Eye (tissue), 1 donor: ENCODE measurements around the gene CYS1.
"Not testable (repeated sequence)": the region's sequence is repeated elsewhere in the genome, so short reads cannot be mapped to it uniquely, and the experiment has no call there.

Experiments
- DNase-seq: peaks from one replicate; pipeline ENCODE4 v3.0.0-alpha.2; 2015

The CYS1 gene

GRCh38 chr2:10079870-10080535, at the start of gene CYS1:
CYS1 (minus strand) TSS chr2:10080411; CDS start chr2:10080223, 188 bp downstream.
- peak; percentile 56 for DNase-seq

- DNase-seq = no peak
Measured at GRCh38 chr2:10129490-10129889, 49.3 kb upstream of the CYS1 start.

GRCh38 chr2:10128420-10128819, 48.2 kb upstream of the CYS1 start:
- no peak for DNase-seq

GRCh38 chr2:10126632-10127026, 46.4 kb upstream of the CYS1 start:
- no peak for DNase-seq

GRCh38 chr2:10125842-10126631, 45.8 kb upstream of the CYS1 start:
- DNase-seq = no peak

- DNase-seq = peak; percentile 91
Measured at GRCh38 chr2:10124538-10125045, 44.4 kb upstream of the CYS1 start.

GRCh38 chr2:10123281-10123680, 43.1 kb upstream of the CYS1 start:
- no peak for DNase-seq

GRCh38 chr2:10122500-10123280, 42.5 kb upstream of the CYS1 start, which contains the start of gene RRM2:
RRM2 (plus strand) TSS chr2:10122739; CDS start chr2:10122799, 60 bp downstream.
- DNase-seq = peak; percentile 98

- DNase-seq = peak; percentile 50
Measured at GRCh38 chr2:10120877-10121574, 40.8 kb upstream of the CYS1 start.

DNA sequence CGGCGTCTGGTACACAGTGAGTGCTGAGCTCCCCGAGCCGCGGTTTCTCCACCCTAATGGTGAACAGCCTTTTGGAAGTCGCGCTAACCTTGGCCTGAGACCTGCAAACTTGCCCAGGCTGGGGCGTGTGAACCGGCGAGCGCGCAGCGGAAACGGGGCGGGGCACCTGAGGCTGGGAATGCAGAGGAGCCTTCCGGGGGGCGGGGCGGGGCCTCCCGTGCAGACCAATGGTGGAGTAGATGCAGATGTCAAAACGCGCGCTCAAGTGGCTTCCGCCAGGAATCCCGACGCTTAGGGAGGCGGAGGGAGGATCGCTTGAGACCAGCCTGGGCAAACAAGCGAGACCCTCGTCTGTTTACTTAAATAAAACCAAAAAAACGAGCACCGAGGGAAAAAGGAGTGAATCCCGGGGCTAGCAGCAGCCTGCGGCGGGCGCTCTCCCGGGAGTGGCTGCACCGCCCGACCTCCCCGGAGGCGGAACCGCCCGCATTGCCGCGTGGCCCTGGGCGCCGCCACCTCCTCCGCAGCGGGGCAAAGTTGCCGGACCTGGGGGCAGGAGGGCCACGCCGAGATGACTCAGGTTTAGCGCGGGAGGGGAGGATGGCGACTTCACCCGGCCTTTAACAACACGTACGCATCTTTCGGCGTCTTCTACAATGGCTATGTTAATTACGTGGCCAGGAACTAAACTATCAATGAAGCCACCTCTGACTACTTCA, 40.1 kb upstream of the CYS1 start:
- DNase-seq = peak; percentile 96

DNA sequence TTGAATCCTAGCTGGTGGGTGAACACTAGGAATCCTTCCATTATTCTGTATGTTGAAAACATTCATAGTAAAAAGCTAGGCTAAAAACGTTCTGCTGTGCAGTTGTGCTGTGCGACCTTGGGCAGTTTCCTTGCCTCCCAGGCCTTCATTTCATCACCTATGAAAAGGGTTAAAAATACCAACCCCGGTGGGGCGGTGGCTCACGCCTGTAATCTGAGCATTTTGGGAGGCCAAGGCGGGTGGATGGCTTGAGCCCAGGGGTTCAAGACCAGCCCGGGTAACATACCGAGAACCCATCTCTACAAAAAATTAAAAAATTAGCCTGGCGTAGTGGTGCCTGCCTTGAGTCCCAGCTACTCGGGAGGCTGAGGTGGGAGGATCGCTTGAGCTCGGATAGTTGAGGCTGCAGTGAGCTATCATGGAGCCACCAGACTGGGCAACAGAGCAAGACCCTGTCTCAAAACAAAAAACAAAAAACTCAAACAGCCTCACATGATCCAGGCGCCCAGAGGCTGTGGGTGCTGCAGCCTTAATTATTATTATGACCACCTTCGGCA, 39.5 kb upstream of the CYS1 start:
- no peak for DNase-seq

DNA sequence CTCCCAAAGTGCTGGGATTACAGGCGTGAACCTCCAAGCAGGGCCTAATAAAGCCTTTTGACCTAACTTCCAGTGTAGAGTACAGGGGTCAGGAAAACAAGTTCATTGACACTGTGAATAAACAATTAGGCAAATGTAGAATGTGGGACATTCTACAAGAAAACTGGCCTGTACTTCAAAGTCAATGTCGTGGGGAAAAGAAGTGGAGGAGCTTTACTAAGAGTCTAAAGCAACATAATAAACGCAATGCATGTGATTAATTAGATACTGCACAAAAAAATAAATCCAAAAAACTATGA, 38.8 kb upstream of the CYS1 start:
- DNase-seq = no peak

DNA sequence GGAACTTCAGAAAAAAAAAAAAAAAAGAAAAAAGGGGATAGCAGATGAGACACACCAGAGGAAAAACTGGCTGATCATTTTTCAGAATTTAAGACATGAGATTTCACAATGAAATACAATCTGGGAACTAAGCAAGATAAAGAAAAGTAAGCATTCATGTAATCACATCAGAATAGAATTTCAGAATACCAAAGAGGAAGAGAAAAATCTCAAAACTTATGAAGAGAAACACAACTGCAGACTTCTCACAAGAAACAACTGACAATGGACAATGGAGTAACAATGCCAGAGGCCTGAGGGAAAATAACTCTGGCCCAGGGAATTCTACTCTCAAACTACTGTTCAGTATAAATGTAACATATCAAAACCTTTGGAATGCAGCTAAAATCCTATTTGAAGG, 29.1 kb upstream of the CYS1 start:
- no peak for DNase-seq

DNA sequence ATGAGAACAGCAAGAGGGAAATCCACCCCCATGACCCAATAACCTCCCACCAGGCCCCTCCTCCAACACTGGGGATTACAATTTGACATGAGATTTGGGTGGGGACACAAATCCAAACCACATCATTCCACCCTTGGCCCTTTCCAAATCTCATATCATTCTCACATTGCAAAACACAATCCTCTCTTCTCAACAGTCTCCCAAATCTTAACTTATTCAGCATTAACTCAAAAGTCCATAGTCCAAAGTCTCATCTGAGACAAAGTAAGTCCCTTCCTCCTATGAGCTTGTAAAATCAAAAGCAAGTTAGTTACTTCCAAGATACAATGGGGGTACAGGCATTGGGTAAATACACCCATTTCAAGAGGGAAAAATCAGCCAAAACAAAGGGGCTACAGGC, 24.7 kb upstream of the CYS1 start:
- not testable (repeated sequence) for DNase-seq

GRCh38 chr2:10103179-10103578, 23.0 kb upstream of the CYS1 start:
- no peak for DNase-seq

DNA sequence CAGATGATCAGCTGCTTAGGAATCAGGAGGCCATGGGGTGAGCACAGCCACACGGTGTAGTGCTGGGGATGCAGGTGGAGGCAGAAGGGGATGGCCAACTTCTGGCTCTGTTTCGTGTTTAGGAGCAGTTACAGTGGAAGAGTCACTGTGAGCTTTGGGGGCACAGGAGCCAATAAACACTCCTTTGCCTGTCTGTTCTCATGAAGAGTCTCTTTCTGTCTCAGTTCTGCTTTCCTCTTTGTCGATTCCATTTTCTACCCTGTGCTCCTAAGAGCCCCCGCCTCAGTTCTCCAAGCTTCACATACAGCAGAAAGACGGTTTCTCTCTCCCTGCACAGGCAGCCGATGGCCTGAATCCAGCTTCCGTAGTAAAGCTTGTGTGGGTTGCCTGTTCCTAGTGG, 21.3 kb upstream of the CYS1 start:
- peak; percentile 42 for DNase-seq

GRCh38 chr2:10097352-10098148, 17.3 kb upstream of the CYS1 start:
- peak; percentile 69 for DNase-seq

DNA sequence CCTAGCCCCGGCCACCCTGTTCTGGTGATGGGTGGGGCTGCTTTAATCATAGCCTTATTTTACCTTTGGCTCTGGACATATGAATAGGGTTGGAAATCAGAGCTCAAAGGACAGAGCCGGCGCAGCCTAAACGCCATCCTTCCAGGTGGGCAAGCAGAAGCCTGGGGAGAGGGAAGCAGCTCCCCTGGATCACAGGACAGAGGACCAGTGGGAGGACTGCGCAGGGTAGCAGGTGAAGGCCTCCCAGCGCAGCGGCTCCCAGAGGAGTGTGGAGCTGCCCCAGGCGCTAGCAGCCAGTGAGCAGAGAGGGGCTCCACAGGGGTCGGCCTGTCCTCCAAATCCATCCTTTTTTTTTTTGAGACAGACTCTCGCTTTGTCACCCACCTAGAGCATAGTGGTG, 16.4 kb upstream of the CYS1 start:
- no peak for DNase-seq

- DNase-seq = peak; percentile 75
Measured at GRCh38 chr2:10095175-10095574, 15.0 kb upstream of the CYS1 start.

- peak; percentile 89 for DNase-seq
Measured at GRCh38 chr2:10094271-10094814, 14.1 kb upstream of the CYS1 start.

GRCh38 chr2:10091889-10092244, 11.7 kb upstream of the CYS1 start:
- DNase-seq = not testable (repeated sequence)
